Breast epithelium (tissue), 3 donors: ENCODE data around the gene FOXRED2.

Experiments used
- CTCF ChIP-seq, 3 donors: fragments of 450-650 bp; IDR thresholded peaks; one replicate each; pipeline ENCODE4 v1.5.1; 2016 to 2017; ENCODE audit warnings: antibody characterized with exemption in 3 of 3, mild to moderate bottlenecking in 3 of 3, moderate library complexity in 3 of 3
- POLR2AphosphoS5 ChIP-seq, 3 donors: sonication (generic); formaldehyde crosslinking; IDR thresholded peaks; one replicate each; pipeline ENCODE4 v1.6.1; 2017; ENCODE audit warnings: antibody characterized with exemption in 3 of 3

- TF ChIP-seq CTCF (IDR thresholded peaks at IDR 0.05) (no peak), POLR2AphosphoS5 (IDR thresholded peaks at IDR 0.05) (no peak)
Measured at GRCh38 chr22:36497910-36498665, 8.8 kb downstream of the FOXRED2 start.
